HCT116 (cell line): ENCODE results near the gene DCST2. TPM values are rescaled to one million over a fixed set of nuclear protein-coding genes. Genes with fewer than 3 reads are reported as not detected.

ENCODE experiments used
- ATAC-seq: fragments of 200-7000 bp; cut with Tn5 transposase; 2 replicates; pipeline ENCODE4 v1.9.1; 2020; ENCODE audit warnings: mild to moderate bottlenecking, moderate library complexity
- BruUV-seq: library from RNA; stranded (reverse); fragments of 400-500 nt; replicated peaks from 2 replicates; lab custom pipeline; 2021; lab: Mats Ljungman, UMichigan
- CTCF ChIA-PET: fragments of 300-600 bp; sonication (Branson Sonifier 250); formaldehyde crosslinking; loops from one replicate; lab custom pipeline; 2021; ENCODE audit warnings: antibody characterized with exemption; lab: Charles Lee
- POLR2A ChIA-PET: fragments of 300-600, 350-600 bp; sonication (Branson Sonifier 250); formaldehyde crosslinking; loops from one replicate; lab custom pipeline; 2021; ENCODE audit warnings: antibody characterized with exemption; lab: Charles Lee
- RAD21 ChIA-PET, 2 experiments: fragments of 300-600 bp; sonication (Branson Sonifier 250); formaldehyde crosslinking; loops; one replicate each; lab custom pipeline; 2023; ENCODE audit warnings: low total read pairs in 2 of 2; ENCODE audit not compliant: uncharacterized antibody in 2 of 2, unreplicated experiment in 2 of 2, low non-redundant PET in 1 of 2; lab: Charles Lee
- DNase-seq: peaks from one replicate; pipeline ENCODE4 v3.0.0-alpha.2; 2010; ENCODE audit warnings: low read depth, low spot score
- H2AFZ ChIP-seq: fragments of 200-600 bp; shearing (Covaris generic), sonication (generic); 2 replicates; pipeline ENCODE4 v1.6.1; 2017; ENCODE audit warnings: low read depth, mixed run types, mixed read lengths, antibody characterized with exemption, low read length; ENCODE audit not compliant: poor library complexity, severe bottlenecking
- H3K27ac ChIP-seq: 2 replicates; pipeline ENCODE4 v1.5.1; 2012; ENCODE audit warnings: low read depth, low read length
- H3K27me3 ChIP-seq: fragments of 200-600 bp; sonication (generic); 2 replicates; pipeline ENCODE4 v1.6.1; 2016; ENCODE audit warnings: mixed run types, low read length, mixed read lengths; ENCODE audit not compliant: insufficient read depth
- H3K36me3 ChIP-seq, 2 experiments: fragments of 200-500 bp in 1 of 2; fragments of 200-600 bp in 1 of 2; sonication (Bioruptor generic) in 1 of 2; sonication (generic) in 1 of 2; 2 replicates each; pipeline versions ENCODE4 v1.5.1 to v1.6.1; 2014 to 2016; ENCODE audit warnings: low read length in 2 of 2, inconsistent platforms in 1 of 2, mixed read lengths in 1 of 2, mixed run types in 1 of 2; ENCODE audit not compliant: insufficient read depth in 2 of 2, control insufficient read depth in 1 of 2
- H3K4me1 ChIP-seq, 2 experiments: fragments of 200-600 bp in 1 of 2; sonication (generic) in 1 of 2; 2 replicates each; pipeline versions ENCODE4 v1.5.1 to v1.6.1; 2012 to 2017; ENCODE audit warnings: low read length in 2 of 2, inconsistent platforms in 1 of 2, mild to moderate bottlenecking in 1 of 2, mixed read lengths in 1 of 2, mixed run types in 1 of 2, moderate library complexity in 1 of 2; ENCODE audit not compliant: insufficient read depth in 2 of 2, control insufficient read depth in 1 of 2
- H3K4me2 ChIP-seq: fragments of 200-600 bp; sonication (generic); 2 replicates; pipeline ENCODE4 v1.6.1; 2017; ENCODE audit warnings: mixed run types, low read length, mixed read lengths
- H3K4me3 ChIP-seq, 2 experiments: fragments of 200-600 bp in 1 of 2; sonication (generic) in 1 of 2; replicated peaks in 1 of 2; 2 replicates each; pipeline ENCODE4 v1.5.1; 2011 to 2016; ENCODE audit warnings: low read length in 2 of 2, control low read depth in 1 of 2, low read depth in 1 of 2, mild to moderate bottlenecking in 1 of 2, mixed read lengths in 1 of 2, mixed run types in 1 of 2
- H3K79me2 ChIP-seq: fragments of 200-600 bp; sonication (generic); 2 replicates; pipeline ENCODE4 v1.6.1; 2017; ENCODE audit warnings: mild to moderate bottlenecking, mixed run types, low read length, moderate library complexity, mixed read lengths; ENCODE audit not compliant: insufficient read depth
- H3K9ac ChIP-seq: fragments of 200-600 bp; sonication (generic); 2 replicates; pipeline ENCODE4 v1.6.1; 2016; ENCODE audit warnings: low read length, mixed read lengths
- H3K9me2 ChIP-seq: fragments of 200-600 bp; sonication (generic), shearing (Covaris generic); 2 replicates; pipeline ENCODE4 v1.6.1; 2017; ENCODE audit warnings: mixed run types, mild to moderate bottlenecking, moderate library complexity; ENCODE audit not compliant: insufficient read depth
- H3K9me3 ChIP-seq, 2 experiments: fragments of 200-500 bp in 1 of 2; fragments of 200-600 bp in 1 of 2; sonication (Bioruptor generic) in 1 of 2; sonication (generic) in 1 of 2; 2 replicates each; pipeline ENCODE4 v1.6.1; 2014 to 2017; ENCODE audit warnings: low read length in 2 of 2, mixed read lengths in 2 of 2, inconsistent platforms in 1 of 2, low read depth in 1 of 2, mild to moderate bottlenecking in 1 of 2, mixed run types in 1 of 2, moderate library complexity in 1 of 2; ENCODE audit not compliant: control insufficient read depth in 1 of 2, insufficient read depth in 1 of 2
- H4K20me1 ChIP-seq: fragments of 200-600 bp; sonication (generic), shearing (Covaris generic); 2 replicates; pipeline ENCODE4 v1.6.1; 2017; ENCODE audit warnings: mixed run types, mild to moderate bottlenecking, moderate library complexity; ENCODE audit not compliant: insufficient read depth
- EZH2 ChIP-seq: fragments of 200-600 bp; sonication (generic); IDR thresholded peaks from 2 replicates; pipeline ENCODE4 v1.6.1; 2017; ENCODE audit warnings: antibody characterized with exemption, mixed run types
- intact Hi-C: fragments of 100-400 bp; cut with micrococcal nuclease; formaldehyde crosslinking; loops from 2 replicates; pipeline ENCODE4 v1.10.0; 2022
- total RNA-seq: library from RNA; stranded (reverse); gene quantifications from one replicate; pipeline ENCODE4 v1.2.1, GENCODE V29; 2021; ENCODE audit not compliant: unreplicated experiment
- TF ChIP-seq, protein P1 (sequence below), 3 experiments: fragments of 200-600 bp in 1 of 3; sonication (generic) in 1 of 3; IDR thresholded peaks in 2 of 3; conservative IDR thresholded peaks in 1 of 3; 2 replicates each; pipeline ENCODE4 v1.5.1; 2012 to 2017; ENCODE audit warnings: low read depth in 2 of 3, low read length in 2 of 3, antibody characterized with exemption in 1 of 3, borderline replicate concordance in 1 of 3, control low read depth in 1 of 3, mild to moderate bottlenecking in 1 of 3, mixed read lengths in 1 of 3, mixed run types in 1 of 3, moderate library complexity in 1 of 3; ENCODE audit not compliant: insufficient read depth in 1 of 3

The DCST2 gene
- total RNA-seq, 1 experiment from 2014 or later: 2.0 TPM

DNA sequence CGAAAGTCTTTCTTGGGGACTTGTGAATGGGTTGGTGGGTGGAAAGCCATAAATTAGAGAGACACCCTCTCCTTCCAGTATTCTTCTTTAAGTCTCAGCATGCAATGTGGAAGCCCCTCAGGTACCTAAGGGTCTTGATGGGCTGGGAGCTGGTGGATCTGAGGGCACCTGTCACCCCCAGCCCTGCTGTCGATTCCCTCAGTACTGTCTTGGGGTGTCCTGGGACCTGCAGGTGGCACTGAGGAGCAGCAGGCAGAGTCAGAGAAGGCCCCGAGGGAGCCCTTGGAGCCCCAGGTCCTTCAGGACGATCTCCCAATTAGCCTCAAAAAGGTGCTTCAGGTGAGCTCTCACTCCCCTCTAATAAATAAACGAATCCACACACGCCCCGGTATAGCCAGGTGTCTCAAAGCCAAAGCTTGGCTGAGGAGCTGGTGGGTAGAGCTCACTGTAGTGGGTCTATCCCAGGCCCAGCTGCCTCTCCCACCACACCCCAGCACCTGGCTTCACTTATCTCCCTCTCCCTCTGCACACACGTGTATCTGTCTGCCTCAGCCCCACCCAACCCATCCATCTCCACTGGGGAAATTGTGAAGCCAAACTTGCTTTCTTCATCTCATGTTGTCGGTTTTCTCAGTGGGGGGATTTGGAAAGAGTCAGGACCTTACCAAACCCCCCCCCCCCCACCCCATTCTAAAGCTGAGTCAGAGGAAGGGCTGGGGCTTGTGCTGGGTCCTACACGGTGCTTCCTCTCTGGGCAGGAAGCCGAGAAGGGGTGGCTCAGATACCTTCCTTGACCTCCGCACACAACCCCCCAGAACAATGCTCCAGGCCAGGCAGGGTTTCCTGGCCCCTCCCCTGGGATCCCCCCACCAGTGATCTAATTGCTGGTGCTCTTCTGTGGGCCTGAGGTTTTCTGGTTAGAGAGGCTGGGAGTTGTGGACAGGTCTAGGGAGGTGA lies 19.1 kb upstream of the DCST2 start:
- no peaks in the 10 kb centered on the region for H3K27me3 ChIP-seq
- H3K4me2 ChIP-seq: peak overlapping the region; percentile 100
- peak overlapping the region; percentile 90 to 94 for H3K4me3 ChIP-seq
- peak overlapping the region; percentile 93 for H3K27ac ChIP-seq
- DNase-seq: no peak
- CTCF ChIA-PET: interaction anchor here (0.7 to 2.0 kb wide), 6 partner anchors 8 to 115 kb away, joined by 3 to 14 read pairs (median 6); partner anchors contain the start of gene EFNA3
- H3K4me1 ChIP-seq: peaks cover 13 to 38% of the 10 kb centered on the region in 2 experiments
- H4K20me1 ChIP-seq: no peaks in the 10 kb centered on the region
- peaks cover 17 to 30% of the 10 kb centered on the region in 2 experiments for H3K36me3 ChIP-seq
- no peaks in the 10 kb centered on the region for H3K9me2 ChIP-seq
- POLR2A ChIA-PET: interaction anchor here (0.6 kb wide), 1 partner anchor 474 kb away, joined by 3 read pairs; no protein-coding TSS in a partner anchor
- peak; percentile 45 for ATAC-seq
- peak overlapping the region; percentile 90 for H3K9ac ChIP-seq
- BruUV-seq: no TSS peak
- peaks cover 39% of the 10 kb centered on the region for H3K79me2 ChIP-seq
- intact Hi-C loops: loop anchor here (5.0 kb wide), 1 partner anchor 50 kb away; the partner anchor contains the start of gene ZBTB7B
- no peaks in the 10 kb centered on the region for H3K9me3 ChIP-seq
- TF ChIP-seq, protein P1, sequence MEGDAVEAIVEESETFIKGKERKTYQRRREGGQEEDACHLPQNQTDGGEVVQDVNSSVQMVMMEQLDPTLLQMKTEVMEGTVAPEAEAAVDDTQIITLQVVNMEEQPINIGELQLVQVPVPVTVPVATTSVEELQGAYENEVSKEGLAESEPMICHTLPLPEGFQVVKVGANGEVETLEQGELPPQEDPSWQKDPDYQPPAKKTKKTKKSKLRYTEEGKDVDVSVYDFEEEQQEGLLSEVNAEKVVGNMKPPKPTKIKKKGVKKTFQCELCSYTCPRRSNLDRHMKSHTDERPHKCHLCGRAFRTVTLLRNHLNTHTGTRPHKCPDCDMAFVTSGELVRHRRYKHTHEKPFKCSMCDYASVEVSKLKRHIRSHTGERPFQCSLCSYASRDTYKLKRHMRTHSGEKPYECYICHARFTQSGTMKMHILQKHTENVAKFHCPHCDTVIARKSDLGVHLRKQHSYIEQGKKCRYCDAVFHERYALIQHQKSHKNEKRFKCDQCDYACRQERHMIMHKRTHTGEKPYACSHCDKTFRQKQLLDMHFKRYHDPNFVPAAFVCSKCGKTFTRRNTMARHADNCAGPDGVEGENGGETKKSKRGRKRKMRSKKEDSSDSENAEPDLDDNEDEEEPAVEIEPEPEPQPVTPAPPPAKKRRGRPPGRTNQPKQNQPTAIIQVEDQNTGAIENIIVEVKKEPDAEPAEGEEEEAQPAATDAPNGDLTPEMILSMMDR (IDR thresholded peaks at IDR 0.05 in 2 of 3, conservative IDR thresholded peaks at IDR 0.05 in 1 of 3; ENCODE audit: borderline replicate concordance in 1 of 3, insufficient read depth in 1 of 3, low read depth in 2 of 3, low read length in 2 of 3): peak in 2 of 3 experiments; percentile 61 to 68; a peak in 4 of 6 replicates
- no peak for TF ChIP-seq EZH2
- RAD21 ChIA-PET: interaction anchor here in 1 of 2 experiments (1.1 kb wide), 1 partner anchor 9 kb away, joined by 8 read pairs; no protein-coding TSS in a partner anchor
- H2AFZ ChIP-seq: no peak overlapping the region
